ENCODE results near the gene DPP8.
"Not testable (repeated sequence)": the region's sequence is repeated elsewhere in the genome, so short reads cannot be mapped to it uniquely, and the experiment has no call there.

Gene DPP8

GRCh38 chr15:65400760-65401610 lies 116.5 kb downstream of the DPP8 start:
- peak; percentile 31 for DNase-seq

- no peak for DNase-seq
These were observed 117.5 kb downstream of the DPP8 start for GRCh38 chr15:65399997-65400396.

- no peak for DNase-seq
These were observed 118.3 kb downstream of the DPP8 start for GRCh38 chr15:65399001-65399706.

GRCh38 chr15:65398486-65398885 lies 119.0 kb downstream of the DPP8 start:
- not testable (repeated sequence) for DNase-seq

- DNase-seq: no peak
These were observed 120.5 kb downstream of the DPP8 start for GRCh38 chr15:65396965-65397317.

- DNase-seq: no peak
These were observed 121.1 kb downstream of the DPP8 start for GRCh38 chr15:65396283-65396964.

GRCh38 chr15:65395567-65396202 lies 121.8 kb downstream of the DPP8 start:
- no peak for DNase-seq

GRCh38 chr15:65394936-65395335 lies 122.6 kb downstream of the DPP8 start:
- no peak for DNase-seq

- no peak for DNase-seq
These were observed 123.2 kb downstream of the DPP8 start for GRCh38 chr15:65394280-65394789.

GRCh38 chr15:65393557-65393956 lies 123.9 kb downstream of the DPP8 start:
- no peak for DNase-seq

GRCh38 chr15:65393091-65393490 lies 124.4 kb downstream of the DPP8 start:
- no peak for DNase-seq

All from T1000 (cell line).